Hindlimb muscle (tissue), 1 donor: ENCODE data around the gene CYP4F8. TPM values are rescaled to one million over a fixed set of nuclear protein-coding genes. Genes with fewer than 3 reads are reported as not detected.

ENCODE experiments used
- DNase-seq: peaks from one replicate; pipeline ENCODE4 v3.0.0-alpha.2; 2013
- polyA plus RNA-seq: library from polyadenylated mRNA; unstranded; fragments of 120-200 nt; gene quantifications from one replicate; pipeline ENCODE4 v1.2.1, GENCODE V29; 2013; ENCODE audit not compliant: insufficient read length

CYP4F8 gene
- polyA plus RNA-seq, 1 donor: not detected

- DNase-seq: no peak
Observed at GRCh38 chr19:15616627-15617270, 1.7 kb downstream of the CYP4F8 start.

GRCh38 chr19:15618321-15618720 is 3.3 kb downstream of the CYP4F8 start:
- DNase-seq: no peak

- no peak for DNase-seq
Observed at GRCh38 chr19:15621801-15622200, 6.8 kb downstream of the CYP4F8 start.

GRCh38 chr19:15622991-15623390 is 8.0 kb downstream of the CYP4F8 start:
- DNase-seq: no peak

- DNase-seq: no peak
Observed at GRCh38 chr19:15623711-15624318, 8.8 kb downstream of the CYP4F8 start.

- DNase-seq: no peak
Observed at GRCh38 chr19:15628236-15629002, 13.4 kb downstream of the CYP4F8 start.

- DNase-seq: peak; percentile 38
Observed at GRCh38 chr19:15629003-15629880, 14.2 kb downstream of the CYP4F8 start.

- no peak for DNase-seq
Observed at GRCh38 chr19:15631817-15632216, 16.8 kb downstream of the CYP4F8 start.

- DNase-seq: no peak
Observed at GRCh38 chr19:15633082-15633835, 18.2 kb downstream of the CYP4F8 start.

- DNase-seq: no peak
Observed at GRCh38 chr19:15634105-15634504, 19.1 kb downstream of the CYP4F8 start.

GRCh38 chr19:15635016-15635805 is 20.2 kb downstream of the CYP4F8 start:
- no peak for DNase-seq

GRCh38 chr19:15636026-15636425 is 21.0 kb downstream of the CYP4F8 start:
- no peak for DNase-seq

- no peak for DNase-seq
Observed at GRCh38 chr19:15639596-15639995, 24.6 kb downstream of the CYP4F8 start.

GRCh38 chr19:15640294-15640903 is 25.4 kb downstream of the CYP4F8 start, which contains the start of gene CYP4F3:
Gene CYP4F3, plus strand, starts transcription at chr19:15640897. Its CDS starts 519 bp downstream, at chr19:15641416.
- peak; percentile 13 for DNase-seq

- no peak for DNase-seq
Observed at GRCh38 chr19:15640904-15641597, 26.0 kb downstream of the CYP4F8 start.

GRCh38 chr19:15641901-15642491 is 27.0 kb downstream of the CYP4F8 start:
- DNase-seq: no peak

- no peak for DNase-seq
Observed at GRCh38 chr19:15642807-15643206, 27.8 kb downstream of the CYP4F8 start.

- DNase-seq: no peak
Observed at GRCh38 chr19:15643387-15643786, 28.4 kb downstream of the CYP4F8 start.

GRCh38 chr19:15644066-15644741 is 29.2 kb downstream of the CYP4F8 start:
- no peak for DNase-seq
